NOMO-1 (cell line): ENCODE measurements around the gene TSHR.

Source experiments
- DNase-seq, 2 experiments: peaks; one replicate each; lab custom pipeline; 2025; ENCODE audit not compliant: unreplicated experiment in 2 of 2; lab: John Stamatoyannopoulos, UW

TSHR gene

GRCh38 chr14:81170104-81170828 lies 214.8 kb downstream of the TSHR start:
- DNase-seq: peak; percentile 83 to 92

GRCh38 chr14:81170829-81171195 lies 215.4 kb downstream of the TSHR start:
- no peak for DNase-seq

- no peak for DNase-seq
These were observed 216.9 kb downstream of the TSHR start for GRCh38 chr14:81172353-81172752.

- no peak for DNase-seq
These were observed 217.5 kb downstream of the TSHR start for GRCh38 chr14:81172881-81173280.

GRCh38 chr14:81176241-81176640 lies 220.8 kb downstream of the TSHR start:
- DNase-seq: peak; percentile 58 to 75

- DNase-seq: no peak
These were observed 221.8 kb downstream of the TSHR start for GRCh38 chr14:81177225-81177624.

GRCh38 chr14:81178063-81178462 lies 222.6 kb downstream of the TSHR start:
- no peak for DNase-seq

GRCh38 chr14:81179631-81180030 lies 224.2 kb downstream of the TSHR start:
- DNase-seq: peak in 1 of 2 experiments; percentile 34

GRCh38 chr14:81187832-81188522 lies 232.6 kb downstream of the TSHR start:
- no peak for DNase-seq

GRCh38 chr14:81192594-81192993 lies 237.2 kb downstream of the TSHR start:
- no peak for DNase-seq

- DNase-seq: no peak
These were observed 238.7 kb downstream of the TSHR start for GRCh38 chr14:81193924-81194633.
